DMS114 treated with DMSO at 0.1 percent for 48 hours (cell line): ENCODE results near the gene DOCK9.

Experiments used
- DNase-seq: peaks from one replicate; lab custom pipeline; 2025; ENCODE audit not compliant: unreplicated experiment; lab: John Stamatoyannopoulos, UW

DOCK9 gene

GRCh38 chr13:98947925-98948324 is 29.9 kb downstream of the DOCK9 start:
- no peak for DNase-seq

- DNase-seq = no peak
Observed at GRCh38 chr13:98945863-98946605, 31.8 kb downstream of the DOCK9 start.

GRCh38 chr13:98944336-98944735 is 33.5 kb downstream of the DOCK9 start:
- no peak for DNase-seq

- DNase-seq = no peak
Observed at GRCh38 chr13:98942997-98943396, 34.9 kb downstream of the DOCK9 start.

GRCh38 chr13:98942485-98942884 is 35.4 kb downstream of the DOCK9 start:
- no peak for DNase-seq

- DNase-seq = no peak
Observed at GRCh38 chr13:98941536-98941935, 36.3 kb downstream of the DOCK9 start.

- no peak for DNase-seq
Observed at GRCh38 chr13:98941126-98941525, 36.7 kb downstream of the DOCK9 start.

- no peak for DNase-seq
Observed at GRCh38 chr13:98940325-98941001, 37.4 kb downstream of the DOCK9 start.

GRCh38 chr13:98939660-98940191 is 38.1 kb downstream of the DOCK9 start:
- no peak for DNase-seq

- no peak for DNase-seq
Observed at GRCh38 chr13:98938801-98939200, 39.1 kb downstream of the DOCK9 start.

GRCh38 chr13:98937911-98938381 is 39.9 kb downstream of the DOCK9 start:
- no peak for DNase-seq

GRCh38 chr13:98934243-98934642 is 43.6 kb downstream of the DOCK9 start:
- no peak for DNase-seq

- no peak for DNase-seq
Observed at GRCh38 chr13:98930151-98930591, 47.7 kb downstream of the DOCK9 start.

GRCh38 chr13:98927951-98928927 is 49.6 kb downstream of the DOCK9 start:
- no peak for DNase-seq

- no peak for DNase-seq
Observed at GRCh38 chr13:98925949-98926348, 51.9 kb downstream of the DOCK9 start.

- no peak for DNase-seq
Observed at GRCh38 chr13:98923641-98924397, 54.0 kb downstream of the DOCK9 start.

GRCh38 chr13:98922306-98922705 is 55.6 kb downstream of the DOCK9 start:
- DNase-seq = no peak

GRCh38 chr13:98921786-98922185 is 56.1 kb downstream of the DOCK9 start:
- DNase-seq = no peak

GRCh38 chr13:98921015-98921580 is 56.8 kb downstream of the DOCK9 start:
- DNase-seq = no peak

- no peak for DNase-seq
Observed at GRCh38 chr13:98919566-98919965, 58.3 kb downstream of the DOCK9 start.
